ENCODE data around the gene OR1K1.

OR1K1 gene

DNA sequence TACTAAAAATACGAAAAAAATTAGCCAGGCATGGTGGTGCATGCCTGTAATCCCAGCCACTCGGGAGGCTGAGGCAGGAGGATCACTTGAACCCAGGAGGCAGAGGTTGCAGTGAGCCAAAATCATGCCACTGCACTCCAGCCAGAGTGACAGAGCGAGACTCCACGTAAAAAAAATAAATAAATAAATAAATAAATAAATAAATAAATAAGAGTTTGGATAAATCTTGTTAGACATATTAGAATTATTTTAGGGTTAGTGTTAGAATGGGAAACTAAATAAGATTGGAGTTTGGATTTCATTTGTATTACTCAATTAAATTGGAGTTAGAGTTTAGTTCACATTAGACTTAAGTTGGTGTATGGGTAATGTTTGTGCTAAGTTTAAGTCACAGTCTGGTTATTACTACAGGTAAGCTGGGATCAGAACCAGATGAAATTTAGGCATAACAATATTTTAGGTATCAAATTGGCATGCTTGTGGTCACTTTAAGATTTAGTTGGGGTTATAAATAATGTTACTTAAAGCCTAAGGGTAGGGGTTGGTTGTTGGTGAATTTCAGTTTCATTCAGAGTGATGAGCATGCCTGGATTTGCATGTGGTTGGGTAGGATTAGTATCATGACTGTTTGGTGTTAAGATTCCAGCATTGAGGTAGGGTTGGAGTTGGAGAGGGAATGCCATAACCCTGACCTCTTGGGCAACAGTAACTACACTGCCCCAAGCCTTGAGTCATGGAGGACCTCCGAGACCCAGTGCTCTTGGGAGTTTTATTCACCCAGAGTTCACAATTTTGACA is 7.9 kb upstream of the OR1K1 start:
- Histone ChIP-seq H4K8ac (ENCODE audit: low read depth, low read length) (no peak overlapping the region), H3K79me2 (ENCODE audit: control insufficient read depth, insufficient read depth, low read length, poor library complexity) (no peaks in the 10 kb centered on the region), H2AFZ (ENCODE audit: insufficient read depth, low read length, poor library complexity) (no peak overlapping the region), H4K91ac (ENCODE audit: low read depth, low read length) (no peak overlapping the region), H4K12ac (ENCODE audit: low read depth, low read length) (no peak overlapping the region), H3K4me1 (ENCODE audit: control insufficient read depth in 1 of 2, insufficient read depth in 2 of 2, low read length in 2 of 2) (no peaks in the 10 kb centered on the region), H3K4me3 (ENCODE audit: low read depth, low read length) (no peak overlapping the region), H3K27me3 (ENCODE audit: insufficient read depth, low read length) (no peaks in the 10 kb centered on the region), H3K14ac (ENCODE audit: low read length) (no peak overlapping the region), H2BK5ac (ENCODE audit: low read depth, low read length, poor library complexity) (no peak overlapping the region), H2BK120ac (ENCODE audit: insufficient read depth, low read length, poor library complexity) (no peak overlapping the region), H3K18ac (ENCODE audit: low read length) (no peak overlapping the region), H3K9me3 (ENCODE audit: insufficient read depth, low read depth, low read length) (peaks cover 22% of the 10 kb centered on the region), H3K36me3 (ENCODE audit: control insufficient read depth in 1 of 2, insufficient read depth in 2 of 2, low read length in 2 of 2) (no peaks in the 10 kb centered on the region), H3K23ac (ENCODE audit: low read length) (no peak overlapping the region), H2BK12ac (ENCODE audit: low read length) (no peak overlapping the region), H3K9ac (ENCODE audit: low read length) (no peak overlapping the region), H3K27ac (ENCODE audit: low read depth, low read length) (no peak overlapping the region), H3K4ac (ENCODE audit: low read depth, low read length) (no peak overlapping the region), H3K79me1 (ENCODE audit: low read length) (no peaks in the 10 kb centered on the region), H2AK5ac (ENCODE audit: low read length) (no peak overlapping the region), H3K4me2 (ENCODE audit: low read length) (no peak overlapping the region)
- WGBS (ENCODE audit: extremely low coverage, insufficient coverage, insufficient read length) = no CpG with 5 or more reads among the region's 5 CpGs
- DNase-seq = no peak

DNA sequence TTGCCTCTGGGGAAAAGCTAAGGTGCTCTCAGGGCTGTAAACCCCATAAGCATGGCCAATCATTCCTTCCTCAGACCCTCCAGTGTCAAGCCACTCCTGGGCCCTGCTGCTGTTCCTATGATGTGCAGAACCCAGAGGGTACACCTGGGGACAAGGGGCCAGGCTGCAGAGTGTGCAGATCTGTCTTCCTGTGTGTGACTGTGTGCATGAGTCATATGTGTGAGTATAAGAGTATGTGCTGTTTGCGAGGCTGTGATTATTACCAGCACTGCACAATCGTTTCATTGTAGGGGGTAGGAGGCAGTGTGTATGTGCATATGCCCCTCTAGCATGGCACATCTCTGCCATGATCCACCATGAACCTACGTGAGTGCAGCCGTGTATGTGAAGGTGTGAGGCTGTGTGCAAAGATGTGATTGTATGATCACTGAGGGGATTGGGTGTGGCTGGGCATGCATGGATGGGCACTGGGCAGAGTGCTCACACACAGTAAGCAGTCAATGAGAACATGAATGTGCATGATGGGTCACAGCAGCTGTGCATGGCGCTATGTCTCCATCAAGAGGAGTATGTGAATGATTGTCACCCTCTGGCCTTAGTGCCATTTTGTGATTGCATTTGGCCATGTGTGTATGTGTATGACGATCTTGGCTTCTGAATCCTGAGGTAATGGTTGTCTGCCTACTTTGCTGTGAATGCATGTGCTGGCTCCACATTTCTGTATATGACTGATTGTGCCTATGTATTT is 2.4 kb upstream of the OR1K1 start:
- Histone ChIP-seq H3K27me3 (ENCODE audit: insufficient read depth, low read length) (no peaks in the 10 kb centered on the region), H4K12ac (ENCODE audit: low read depth, low read length) (no peak overlapping the region), H2BK5ac (ENCODE audit: low read depth, low read length, poor library complexity) (no peak overlapping the region), H3K4me3 (ENCODE audit: low read depth, low read length) (no peak overlapping the region), H4K91ac (ENCODE audit: low read depth, low read length) (no peak overlapping the region), H3K4me2 (ENCODE audit: low read length) (no peak overlapping the region), H3K9me3 (ENCODE audit: insufficient read depth, low read depth, low read length) (peaks cover 31% of the 10 kb centered on the region), H3K36me3 (ENCODE audit: control insufficient read depth in 1 of 2, insufficient read depth in 2 of 2, low read length in 2 of 2) (no peaks in the 10 kb centered on the region), H2AK5ac (ENCODE audit: low read length) (no peak overlapping the region), H2BK12ac (ENCODE audit: low read length) (no peak overlapping the region), H3K79me2 (ENCODE audit: control insufficient read depth, insufficient read depth, low read length, poor library complexity) (no peaks in the 10 kb centered on the region), H3K23ac (ENCODE audit: low read length) (no peak overlapping the region), H4K8ac (ENCODE audit: low read depth, low read length) (no peak overlapping the region), H3K9ac (ENCODE audit: low read length) (no peak overlapping the region), H3K27ac (ENCODE audit: low read depth, low read length) (no peak overlapping the region), H3K14ac (ENCODE audit: low read length) (no peak overlapping the region), H3K4me1 (ENCODE audit: control insufficient read depth in 1 of 2, insufficient read depth in 2 of 2, low read length in 2 of 2) (no peaks in the 10 kb centered on the region), H2AFZ (ENCODE audit: insufficient read depth, low read length, poor library complexity) (no peak overlapping the region), H3K18ac (ENCODE audit: low read length) (no peak overlapping the region), H2BK120ac (ENCODE audit: insufficient read depth, low read length, poor library complexity) (no peak overlapping the region), H3K4ac (ENCODE audit: low read depth, low read length) (no peak overlapping the region), H3K79me1 (ENCODE audit: low read length) (no peaks in the 10 kb centered on the region)
- WGBS (ENCODE audit: extremely low coverage, insufficient coverage, insufficient read length) = no CpG with 5 or more reads among the region's 6 CpGs
- DNase-seq = no peak

DNA sequence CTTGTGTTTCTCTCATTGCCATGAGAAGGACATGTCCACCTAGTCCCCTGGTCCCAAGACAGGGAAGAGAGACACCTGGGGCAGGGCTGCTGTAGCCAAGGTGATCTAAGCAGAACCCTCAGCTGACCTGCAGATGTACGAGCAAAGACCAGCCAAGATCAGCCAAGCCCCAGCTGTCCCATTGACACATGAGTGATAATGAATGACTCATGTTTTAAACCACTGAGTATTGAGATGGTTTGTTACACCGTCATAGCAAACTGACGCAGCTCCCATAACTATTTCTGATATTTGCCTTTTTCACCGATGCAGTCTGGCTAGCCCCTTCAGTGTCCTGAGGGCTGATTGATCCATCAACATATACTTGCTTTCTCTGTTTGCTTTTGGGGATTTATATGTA is 6.7 kb downstream of the OR1K1 start:
- H3K36me3 ChIP-seq (ENCODE audit: control insufficient read depth in 1 of 2, insufficient read depth in 2 of 2, low read length in 2 of 2) = no peaks in the 10 kb centered on the region
- H3K18ac ChIP-seq (ENCODE audit: low read length) = no peak overlapping the region
- H2AK5ac ChIP-seq (ENCODE audit: low read length) = no peak overlapping the region
- no peak overlapping the region for H2BK5ac ChIP-seq (ENCODE audit: low read depth, low read length, poor library complexity)
- no peak overlapping the region for H3K4me2 ChIP-seq (ENCODE audit: low read length)
- no peak overlapping the region for H3K4ac ChIP-seq (ENCODE audit: low read depth, low read length)
- no peaks in the 10 kb centered on the region for H3K27me3 ChIP-seq (ENCODE audit: insufficient read depth, low read length)
- H3K4me1 ChIP-seq (ENCODE audit: control insufficient read depth in 1 of 2, insufficient read depth in 2 of 2, low read length in 2 of 2) = peaks cover 7 to 10% of the 10 kb centered on the region in 2 experiments
- H2BK120ac ChIP-seq (ENCODE audit: insufficient read depth, low read length, poor library complexity) = no peak overlapping the region
- no peak overlapping the region for H3K4me3 ChIP-seq (ENCODE audit: low read depth, low read length)
- no peak overlapping the region for H2BK12ac ChIP-seq (ENCODE audit: low read length)
- H3K79me2 ChIP-seq (ENCODE audit: control insufficient read depth, insufficient read depth, low read length, poor library complexity) = no peaks in the 10 kb centered on the region
- peak; percentile 71 to 77 for DNase-seq
- no peak overlapping the region for H3K9ac ChIP-seq (ENCODE audit: low read length)
- H4K12ac ChIP-seq (ENCODE audit: low read depth, low read length) = no peak overlapping the region
- H3K9me3 ChIP-seq (ENCODE audit: insufficient read depth, low read depth, low read length) = peaks cover 19% of the 10 kb centered on the region
- no peak overlapping the region for H3K14ac ChIP-seq (ENCODE audit: low read length)
- no peak overlapping the region for H3K23ac ChIP-seq (ENCODE audit: low read length)
- H3K79me1 ChIP-seq (ENCODE audit: low read length) = no peaks in the 10 kb centered on the region
- H4K8ac ChIP-seq (ENCODE audit: low read depth, low read length) = no peak overlapping the region
- WGBS (ENCODE audit: extremely low coverage, insufficient coverage, insufficient read length) = no CpG with 5 or more reads among the region's 4 CpGs
- no peak overlapping the region for H3K27ac ChIP-seq (ENCODE audit: low read depth, low read length)
- no peak overlapping the region for H4K91ac ChIP-seq (ENCODE audit: low read depth, low read length)
- no peak overlapping the region for H2AFZ ChIP-seq (ENCODE audit: insufficient read depth, low read length, poor library complexity)

DNA sequence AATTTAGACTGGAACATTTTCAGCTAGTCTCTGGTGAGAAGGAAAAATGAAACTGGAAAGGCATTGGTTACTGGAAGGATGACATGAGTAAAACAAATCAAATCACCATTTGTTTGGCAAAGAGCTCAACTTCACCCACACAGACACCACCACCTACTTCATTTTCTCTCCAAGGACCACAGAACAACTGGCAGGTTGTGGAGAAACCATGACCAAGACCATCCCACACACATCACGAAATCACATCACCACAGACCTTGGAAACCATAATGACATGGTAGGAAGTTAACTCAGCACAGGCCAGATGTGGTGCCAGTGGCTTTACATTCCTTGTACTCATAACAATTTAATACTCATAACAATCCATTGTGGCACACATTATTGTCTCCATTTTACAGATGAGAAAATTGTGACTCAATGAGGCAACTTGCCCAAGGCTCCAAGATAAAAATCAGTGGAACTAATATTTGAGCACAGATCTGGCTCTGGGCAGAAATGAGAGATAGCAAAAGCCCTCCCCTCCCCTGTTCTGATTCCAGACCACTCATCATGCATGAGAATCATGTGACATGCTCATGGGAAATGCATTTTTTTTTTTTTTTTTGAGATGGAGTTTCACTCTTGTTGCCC is 7.5 kb downstream of the OR1K1 start:
- Histone ChIP-seq H3K18ac (ENCODE audit: low read length) (no peak overlapping the region), H2BK5ac (ENCODE audit: low read depth, low read length, poor library complexity) (no peak overlapping the region), H3K4me3 (ENCODE audit: low read depth, low read length) (no peak overlapping the region), H3K27ac (ENCODE audit: low read depth, low read length) (no peak overlapping the region), H3K9ac (ENCODE audit: low read length) (no peak overlapping the region), H4K91ac (ENCODE audit: low read depth, low read length) (no peak overlapping the region), H3K4me2 (ENCODE audit: low read length) (no peak overlapping the region), H2BK120ac (ENCODE audit: insufficient read depth, low read length, poor library complexity) (no peak overlapping the region), H3K79me2 (ENCODE audit: control insufficient read depth, insufficient read depth, low read length, poor library complexity) (no peaks in the 10 kb centered on the region), H2BK12ac (ENCODE audit: low read length) (no peak overlapping the region), H4K12ac (ENCODE audit: low read depth, low read length) (no peak overlapping the region), H3K4me1 (ENCODE audit: control insufficient read depth in 1 of 2, insufficient read depth in 2 of 2, low read length in 2 of 2) (peaks cover 7 to 10% of the 10 kb centered on the region in 2 experiments), H2AK5ac (ENCODE audit: low read length) (no peak overlapping the region), H3K27me3 (ENCODE audit: insufficient read depth, low read length) (no peaks in the 10 kb centered on the region), H3K14ac (ENCODE audit: low read length) (no peak overlapping the region), H3K36me3 (ENCODE audit: control insufficient read depth in 1 of 2, insufficient read depth in 2 of 2, low read length in 2 of 2) (no peaks in the 10 kb centered on the region), H2AFZ (ENCODE audit: insufficient read depth, low read length, poor library complexity) (no peak overlapping the region), H3K79me1 (ENCODE audit: low read length) (no peaks in the 10 kb centered on the region), H3K23ac (ENCODE audit: low read length) (no peak overlapping the region), H3K4ac (ENCODE audit: low read depth, low read length) (no peak overlapping the region), H3K9me3 (ENCODE audit: insufficient read depth, low read depth, low read length) (peaks cover 16% of the 10 kb centered on the region), H4K8ac (ENCODE audit: low read depth, low read length) (no peak overlapping the region)
- DNase-seq = peak; percentile 71 to 82
- no CpG with 5 or more reads among the region's 1 CpG for WGBS (ENCODE audit: extremely low coverage, insufficient coverage, insufficient read length)
